DND-41 (cell line): Measurements from ENCODE around the gene B3GALT6.

Experiments used
- ATAC-seq: fragments of 200-7000 bp; cut with Tn5 transposase; 3 replicates; pipeline ENCODE4 v1.9.1; 2021; ENCODE audit warnings: low read depth; ENCODE audit not compliant: insufficient read depth
- DNase-seq: peaks from one replicate; pipeline ENCODE4 v3.0.0-alpha.2; 2020
- H2AFZ ChIP-seq: 2 replicates; pipeline ENCODE4 v1.6.0; 2012; ENCODE audit warnings: low read depth, low read length
- H3K27ac ChIP-seq: 2 replicates; pipeline ENCODE4 v1.5.1; 2012; ENCODE audit warnings: low read length, inconsistent platforms
- H3K27me3 ChIP-seq: fragments of 200-600 bp; sonication (generic); 2 replicates; pipeline ENCODE4 v1.6.0; 2012; ENCODE audit warnings: low read length, mild to moderate bottlenecking, inconsistent platforms; ENCODE audit not compliant: insufficient read depth, poor library complexity
- H3K36me3 ChIP-seq: 2 replicates; pipeline ENCODE4 v1.5.1; 2012; ENCODE audit warnings: low read length, inconsistent platforms; ENCODE audit not compliant: insufficient read depth
- H3K4me1 ChIP-seq: 2 replicates; pipeline ENCODE4 v1.5.1; 2012; ENCODE audit warnings: mild to moderate bottlenecking, low read length; ENCODE audit not compliant: insufficient read depth
- H3K4me2 ChIP-seq: 2 replicates; pipeline ENCODE4 v1.6.0; 2012; ENCODE audit warnings: mild to moderate bottlenecking, moderate library complexity, low read length, inconsistent platforms; ENCODE audit not compliant: insufficient read depth
- H3K4me3 ChIP-seq, 2 experiments: fragments of 200-600 bp in 1 of 2; shearing (Covaris generic) in 1 of 2; 2 replicates each; pipeline ENCODE4 v1.5.1; 2012 to 2016; ENCODE audit warnings: inconsistent platforms in 2 of 2, low read length in 2 of 2, mild to moderate bottlenecking in 2 of 2, low read depth in 1 of 2, moderate library complexity in 1 of 2
- H3K79me2 ChIP-seq: 2 replicates; pipeline ENCODE4 v1.6.0; 2012; ENCODE audit warnings: low read length, inconsistent platforms; ENCODE audit not compliant: insufficient read depth
- H3K9ac ChIP-seq: 2 replicates; pipeline ENCODE4 v1.6.0; 2012; ENCODE audit warnings: low read depth, mild to moderate bottlenecking, inconsistent platforms, low read length, moderate library complexity
- H3K9me3 ChIP-seq: 2 replicates; pipeline ENCODE4 v1.5.1; 2012; ENCODE audit warnings: low read length, moderate library complexity, mild to moderate bottlenecking, inconsistent platforms; ENCODE audit not compliant: insufficient read depth, severe bottlenecking
- H4K20me1 ChIP-seq: 2 replicates; pipeline ENCODE4 v1.6.0; 2012; ENCODE audit warnings: low read length; ENCODE audit not compliant: insufficient read depth
- EZH2 ChIP-seq: IDR thresholded peaks from 3 replicates; pipeline ENCODE4 v1.6.1; 2012; ENCODE audit warnings: borderline replicate concordance, low read depth, mild to moderate bottlenecking, moderate library complexity, low read length, inconsistent platforms; ENCODE audit not compliant: severe bottlenecking
- TF ChIP-seq, protein P1 (sequence below): IDR thresholded peaks from 2 replicates; pipeline ENCODE4 v1.5.1; 2012; ENCODE audit warnings: borderline replicate concordance, low read length, moderate library complexity, mild to moderate bottlenecking; ENCODE audit not compliant: poor library complexity, severe bottlenecking; ENCODE audit errors: extremely low read depth

Gene B3GALT6

DNA sequence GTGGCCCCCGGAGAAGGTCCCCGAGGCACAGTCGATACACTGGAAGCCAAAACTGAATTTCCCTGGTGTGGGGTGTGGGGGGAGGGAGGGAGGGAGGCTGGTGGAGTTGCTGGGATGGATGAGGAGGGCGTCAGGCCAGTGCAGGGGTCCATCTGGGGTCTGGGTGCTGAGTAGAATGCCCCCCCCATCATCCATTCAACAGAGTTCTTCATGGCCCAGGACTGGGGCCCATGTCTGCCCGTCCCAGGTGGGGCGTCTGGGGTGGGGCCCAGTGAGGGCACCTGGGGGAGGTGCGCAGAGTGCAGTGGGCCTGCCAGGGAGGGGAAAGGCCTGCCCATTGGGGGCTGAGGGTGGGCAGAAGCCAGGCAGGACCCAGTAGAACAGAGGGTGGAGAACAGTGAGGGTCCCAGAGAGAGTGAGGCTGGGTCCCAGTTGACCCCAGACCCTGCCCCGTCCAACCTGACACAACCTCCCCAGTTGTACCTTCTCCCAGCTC, 27.6 kb upstream of the B3GALT6 start:
- Histone ChIP-seq H3K9ac (no peak overlapping the region), H3K27me3 (peaks cover 4% of the 10 kb centered on the region), H3K4me2 (no peak overlapping the region), H4K20me1 (peaks cover 18% of the 10 kb centered on the region), H3K9me3 (no peaks in the 10 kb centered on the region), H3K79me2 (no peaks in the 10 kb centered on the region), H3K4me3 (no peak overlapping the region), H3K27ac (no peak overlapping the region), H3K36me3 (no peaks in the 10 kb centered on the region), H3K4me1 (peaks cover 10% of the 10 kb centered on the region), H2AFZ (no peak overlapping the region)
- DNase-seq = no peak
- ATAC-seq = no peak
- TF ChIP-seq EZH2 = no peak
- TF ChIP-seq, protein P1, sequence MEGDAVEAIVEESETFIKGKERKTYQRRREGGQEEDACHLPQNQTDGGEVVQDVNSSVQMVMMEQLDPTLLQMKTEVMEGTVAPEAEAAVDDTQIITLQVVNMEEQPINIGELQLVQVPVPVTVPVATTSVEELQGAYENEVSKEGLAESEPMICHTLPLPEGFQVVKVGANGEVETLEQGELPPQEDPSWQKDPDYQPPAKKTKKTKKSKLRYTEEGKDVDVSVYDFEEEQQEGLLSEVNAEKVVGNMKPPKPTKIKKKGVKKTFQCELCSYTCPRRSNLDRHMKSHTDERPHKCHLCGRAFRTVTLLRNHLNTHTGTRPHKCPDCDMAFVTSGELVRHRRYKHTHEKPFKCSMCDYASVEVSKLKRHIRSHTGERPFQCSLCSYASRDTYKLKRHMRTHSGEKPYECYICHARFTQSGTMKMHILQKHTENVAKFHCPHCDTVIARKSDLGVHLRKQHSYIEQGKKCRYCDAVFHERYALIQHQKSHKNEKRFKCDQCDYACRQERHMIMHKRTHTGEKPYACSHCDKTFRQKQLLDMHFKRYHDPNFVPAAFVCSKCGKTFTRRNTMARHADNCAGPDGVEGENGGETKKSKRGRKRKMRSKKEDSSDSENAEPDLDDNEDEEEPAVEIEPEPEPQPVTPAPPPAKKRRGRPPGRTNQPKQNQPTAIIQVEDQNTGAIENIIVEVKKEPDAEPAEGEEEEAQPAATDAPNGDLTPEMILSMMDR = no peak

DNA sequence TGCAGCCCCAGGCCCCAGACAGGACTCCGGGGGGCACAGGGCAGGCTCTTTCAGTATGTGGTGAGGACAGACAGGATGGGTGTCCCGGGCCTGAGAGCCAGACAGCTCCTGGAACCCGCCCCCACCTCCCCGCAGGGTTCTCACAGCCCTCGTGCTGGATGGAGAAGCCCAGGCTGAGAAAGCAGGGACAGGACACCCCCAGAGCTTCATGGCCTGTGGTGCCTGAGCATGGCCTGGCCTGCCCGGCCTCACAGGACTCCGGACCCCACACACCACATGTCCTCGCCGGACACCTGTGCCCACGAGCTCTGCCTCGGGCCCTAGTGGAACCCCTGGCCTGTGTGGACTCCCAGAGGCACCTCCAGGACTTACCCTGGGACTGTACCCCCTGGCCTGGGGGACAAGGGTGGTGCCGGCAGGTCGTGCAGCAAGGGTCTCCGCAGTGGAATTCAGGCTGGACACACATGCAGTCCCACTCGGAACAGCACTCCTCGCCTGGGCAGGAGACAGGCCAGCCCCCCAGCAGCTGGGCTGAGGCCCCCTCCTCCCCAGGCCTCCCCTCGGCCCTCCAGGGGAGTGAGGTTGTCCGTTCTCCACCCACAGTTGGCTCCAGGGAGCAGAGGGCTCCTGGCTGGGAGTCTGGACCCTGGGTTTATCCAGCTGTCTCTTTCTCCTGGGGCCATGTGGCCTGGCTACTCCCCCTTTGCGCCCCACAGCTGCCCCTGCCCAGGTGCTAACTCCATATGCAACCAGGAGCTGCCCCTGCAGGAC, 26.9 kb upstream of the B3GALT6 start:
- TF ChIP-seq EZH2 = no peak
- TF ChIP-seq, protein P1 = no peak
- no peak overlapping the region for H2AFZ ChIP-seq
- H3K79me2 ChIP-seq = no peaks in the 10 kb centered on the region
- no peak for DNase-seq
- H3K4me2 ChIP-seq = no peak overlapping the region
- H3K4me1 ChIP-seq = peaks cover 10% of the 10 kb centered on the region
- no peaks in the 10 kb centered on the region for H3K9me3 ChIP-seq
- no peak overlapping the region for H3K4me3 ChIP-seq
- no peak for ATAC-seq
- peaks cover 4% of the 10 kb centered on the region for H3K27me3 ChIP-seq
- H3K9ac ChIP-seq = no peak overlapping the region
- H4K20me1 ChIP-seq = peaks cover 18% of the 10 kb centered on the region
- H3K27ac ChIP-seq = no peak overlapping the region
- no peaks in the 10 kb centered on the region for H3K36me3 ChIP-seq

DNA sequence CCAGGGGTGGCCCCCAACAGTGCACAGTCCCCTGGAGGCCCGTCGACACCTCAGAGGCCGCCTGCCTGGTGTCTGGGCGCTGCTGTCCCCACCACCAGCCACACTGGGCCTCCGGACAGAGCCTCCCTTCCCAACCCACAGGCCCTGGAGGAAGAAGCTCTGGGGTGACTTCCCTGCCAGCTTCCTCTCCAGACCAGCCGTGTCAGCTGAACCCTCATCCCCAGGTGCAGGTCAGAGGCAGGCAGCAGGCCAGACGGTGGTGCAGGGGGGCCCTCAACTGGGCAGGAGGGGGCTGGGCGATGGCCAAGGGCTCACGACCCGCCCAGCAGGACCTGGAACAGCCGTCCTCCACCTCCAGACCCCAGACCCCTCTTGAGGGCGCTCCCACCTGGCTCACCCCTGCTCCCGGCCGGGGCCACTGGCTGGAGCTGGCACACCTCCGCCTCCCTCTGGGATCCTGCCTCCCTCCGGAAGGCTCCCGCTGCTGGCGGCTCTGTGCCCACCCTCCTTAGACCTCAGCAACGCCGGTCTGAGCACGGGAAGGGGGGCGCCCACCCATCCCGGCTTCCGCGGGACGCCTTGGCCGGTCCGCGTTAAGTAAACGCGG, 26.2 kb upstream of the B3GALT6 start:
- Histone ChIP-seq H3K4me1 (peaks cover 10% of the 10 kb centered on the region), H3K4me3 (no peak overlapping the region), H3K4me2 (no peak overlapping the region), H3K36me3 (no peaks in the 10 kb centered on the region), H2AFZ (no peak overlapping the region), H3K9ac (no peak overlapping the region), H3K9me3 (no peaks in the 10 kb centered on the region), H4K20me1 (peaks cover 18% of the 10 kb centered on the region), H3K79me2 (no peaks in the 10 kb centered on the region), H3K27me3 (peaks cover 4% of the 10 kb centered on the region), H3K27ac (no peak overlapping the region)
- ATAC-seq (no peak), DNase-seq (no peak)
- TF ChIP-seq, protein P1 = no peak
- no peak for TF ChIP-seq EZH2
